ENCODE data around the gene JMJD1C. TPM values are rescaled to one million over a fixed set of nuclear protein-coding genes. Genes with fewer than 3 reads are reported as not detected.
A peak's percentile ranks its signal among the peaks of the same experiment; 100 is the strongest.

The JMJD1C gene
- total RNA-seq, 2 experiments from 2014 or later, result 57.4 to 62.2 TPM

GRCh38 chr10:63474488-63474887 is 8.7 kb upstream of the JMJD1C start:
- H3K4me1 Mint-ChIP-seq, result peaks cover 6% of the 10 kb centered on the region
- CTCF ChIA-PET, result no interaction called here

GRCh38 chr10:63470928-63471327 is 5.2 kb upstream of the JMJD1C start:
- DNase-seq, result no peak
- Mint-ChIP-seq H3K27me3 (peaks cover 2% of the 10 kb centered on the region), H3K27ac (no peak overlapping the region), H3K4me1 (peaks cover 17% of the 10 kb centered on the region), H3K4me3 (no peak overlapping the region), H3K9me3 (no peaks in the 10 kb centered on the region), H3K36me3 (ENCODE audit: low read depth) (peaks cover 3% of the 10 kb centered on the region)
- CTCF ChIA-PET, result no interaction called here
- POLR2A ChIA-PET, result no interaction called here

More at GRCh38 chr10:63474488-63474887, 8.7 kb upstream of the JMJD1C start:
- Mint-ChIP-seq H3K4me3 (no peak overlapping the region), H3K36me3 (ENCODE audit: low read depth) (peaks cover 3% of the 10 kb centered on the region), H3K9me3 (no peaks in the 10 kb centered on the region), H3K27ac (no peak overlapping the region), H3K27me3 (no peaks in the 10 kb centered on the region)
- no peak for DNase-seq
- POLR2A ChIA-PET, result no interaction called here

GRCh38 chr10:63468947-63469346 is 3.2 kb upstream of the JMJD1C start:
- Mint-ChIP-seq H3K27ac (no peak overlapping the region), H3K27me3 (peaks cover 3% of the 10 kb centered on the region), H3K4me3 (no peak overlapping the region), H3K4me1 (peaks cover 20% of the 10 kb centered on the region), H3K9me3 (no peaks in the 10 kb centered on the region), H3K36me3 (ENCODE audit: low read depth) (peaks cover under 1% of the 10 kb centered on the region)
- no peak for DNase-seq
- CTCF ChIA-PET, result interaction anchor here (0.8 to 1.2 kb wide), 2 partner anchors 37 to 45 kb away, joined by 3 read pairs; no protein-coding TSS in a partner anchor
- POLR2A ChIA-PET, result no interaction called here

- DNase-seq, result no peak
- Mint-ChIP-seq H3K27me3 (peaks cover 3% of the 10 kb centered on the region), H3K4me1 (peaks cover 21% of the 10 kb centered on the region), H3K27ac (no peak overlapping the region), H3K9me3 (no peaks in the 10 kb centered on the region), H3K4me3 (no peak overlapping the region), H3K36me3 (ENCODE audit: low read depth) (peaks cover 1% of the 10 kb centered on the region)
- ChIA-PET CTCF (interaction anchor here (1.2 kb wide), 1 partner anchor 38 kb away, joined by 3 read pairs; no protein-coding TSS in a partner anchor), POLR2A (no interaction called here)
Observed at GRCh38 chr10:63467841-63468240, 2.1 kb upstream of the JMJD1C start.

GRCh38 chr10:63466144-63466935 is 563 bp upstream of the JMJD1C start:
- peak overlapping the region; percentile 88 for H3K4me3 Mint-ChIP-seq
- H3K4me1 Mint-ChIP-seq, result peaks cover 21% of the 10 kb centered on the region

GRCh38 chr10:63464402-63465292 is 1.1 kb downstream of the JMJD1C start:
- ChIA-PET CTCF (interaction anchor here (0.6 to 1.7 kb wide), 9 partner anchors 11 to 1714 kb away, joined by 3 to 5 read pairs (median 3); no protein-coding TSS in a partner anchor), POLR2A (interaction anchor here (0.6 kb wide), 1 partner anchor 195 kb away, joined by 3 read pairs; no protein-coding TSS in a partner anchor)
- H3K36me3 Mint-ChIP-seq (ENCODE audit: low read depth), result peaks cover 1% of the 10 kb centered on the region
- H3K4me1 Mint-ChIP-seq, result peaks cover 21% of the 10 kb centered on the region
- H3K27ac Mint-ChIP-seq, result peak overlapping the region; percentile 41
- peak overlapping the region; percentile 88 for H3K4me3 Mint-ChIP-seq
- no peak for DNase-seq
- H3K27me3 Mint-ChIP-seq, result peaks cover 6% of the 10 kb centered on the region
- peaks cover 2% of the 10 kb centered on the region for H3K9me3 Mint-ChIP-seq

More at GRCh38 chr10:63466144-63466935, 563 bp upstream of the JMJD1C start:
- Mint-ChIP-seq H3K27me3 (peaks cover 6% of the 10 kb centered on the region), H3K9me3 (peaks cover 2% of the 10 kb centered on the region), H3K36me3 (ENCODE audit: low read depth) (peaks cover 1% of the 10 kb centered on the region), H3K27ac (peak overlapping the region; percentile 72)
- peak; percentile 29 for DNase-seq
- ChIA-PET POLR2A (no interaction called here), CTCF (interaction anchor here (1.4 kb wide), 1 partner anchor 16 kb away, joined by 4 read pairs; no protein-coding TSS in a partner anchor)

- POLR2A ChIA-PET, result no interaction called here
- Mint-ChIP-seq H3K4me3 (no peak overlapping the region), H3K9me3 (peaks cover 2% of the 10 kb centered on the region), H3K4me1 (peaks cover 18% of the 10 kb centered on the region), H3K27ac (no peak overlapping the region), H3K36me3 (ENCODE audit: low read depth) (peaks cover 1% of the 10 kb centered on the region), H3K27me3 (peaks cover 6% of the 10 kb centered on the region)
- DNase-seq, result no peak
- CTCF ChIA-PET, result no interaction called here
Observed at GRCh38 chr10:63462442-63462841, 3.3 kb downstream of the JMJD1C start.

- POLR2A ChIA-PET, result no interaction called here
- Mint-ChIP-seq H3K4me3 (no peak overlapping the region), H3K4me1 (peaks cover 3% of the 10 kb centered on the region), H3K27me3 (peaks cover 2% of the 10 kb centered on the region), H3K9me3 (peaks cover 2% of the 10 kb centered on the region), H3K27ac (no peak overlapping the region), H3K36me3 (ENCODE audit: low read depth) (peaks cover 4% of the 10 kb centered on the region)
- no peak for DNase-seq
- CTCF ChIA-PET, result interaction anchor here (0.7 to 1.0 kb wide), 2 partner anchors 25 to 191 kb away, joined by 4 to 5 read pairs; no protein-coding TSS in a partner anchor
Observed at GRCh38 chr10:63458177-63458576, 7.6 kb downstream of the JMJD1C start.

GRCh38 chr10:63457594-63457993 is 8.2 kb downstream of the JMJD1C start:
- Mint-ChIP-seq H3K27ac (no peak overlapping the region), H3K4me3 (no peak overlapping the region), H3K9me3 (peaks cover 3% of the 10 kb centered on the region), H3K36me3 (ENCODE audit: low read depth) (peaks cover 5% of the 10 kb centered on the region), H3K4me1 (peaks cover 3% of the 10 kb centered on the region), H3K27me3 (peaks cover 2% of the 10 kb centered on the region)
- ChIA-PET CTCF (no interaction called here), POLR2A (no interaction called here)
- no peak for DNase-seq

GRCh38 chr10:63456437-63457210 is 9.2 kb downstream of the JMJD1C start:
- H3K4me3 Mint-ChIP-seq, result no peak overlapping the region
- H3K4me1 Mint-ChIP-seq, result peaks cover 3% of the 10 kb centered on the region
- H3K36me3 Mint-ChIP-seq (ENCODE audit: low read depth), result peaks cover 10% of the 10 kb centered on the region
- ChIA-PET CTCF (interaction anchor here (0.9 kb wide), 1 partner anchor 141 kb away, joined by 3 read pairs; no protein-coding TSS in a partner anchor), POLR2A (no interaction called here)
- no peak for DNase-seq
- H3K27ac Mint-ChIP-seq, result no peak overlapping the region
- no peaks in the 10 kb centered on the region for H3K27me3 Mint-ChIP-seq
- peaks cover 2% of the 10 kb centered on the region for H3K9me3 Mint-ChIP-seq

GRCh38 chr10:63455507-63455906 is 10.3 kb downstream of the JMJD1C start:
- no peak for DNase-seq
- Mint-ChIP-seq H3K4me1 (peaks cover 3% of the 10 kb centered on the region), H3K9me3 (peaks cover 2% of the 10 kb centered on the region), H3K27ac (no peak overlapping the region), H3K36me3 (ENCODE audit: low read depth) (peaks cover 10% of the 10 kb centered on the region), H3K27me3 (no peaks in the 10 kb centered on the region), H3K4me3 (no peak overlapping the region)
- ChIA-PET CTCF (interaction anchor here (0.6 kb wide), 1 partner anchor 105 kb away, joined by 4 read pairs; no protein-coding TSS in a partner anchor), POLR2A (no interaction called here)

- POLR2A ChIA-PET, result interaction anchor here (0.7 kb wide), 1 partner anchor 225 kb away, joined by 5 read pairs; no protein-coding TSS in a partner anchor
- H3K27me3 Mint-ChIP-seq, result no peaks in the 10 kb centered on the region
Observed at GRCh38 chr10:63454631-63455030, 11.1 kb downstream of the JMJD1C start.

More at GRCh38 chr10:63454631-63455030, 11.1 kb downstream of the JMJD1C start:
- Mint-ChIP-seq H3K4me3 (no peak overlapping the region), H3K9me3 (peaks cover 2% of the 10 kb centered on the region), H3K4me1 (peaks cover 3% of the 10 kb centered on the region), H3K36me3 (ENCODE audit: low read depth) (peaks cover 10% of the 10 kb centered on the region), H3K27ac (no peak overlapping the region)
- no peak for DNase-seq
- CTCF ChIA-PET, result interaction anchor here (1.1 to 1.5 kb wide), 2 partner anchors 10 to 24 kb away, joined by 5 to 6 read pairs; partner anchors contain the start of gene JMJD1C

Data from activated CD4-positive, alpha-beta T cell treated with anti-CD3 and anti-CD28 coated beads, Interleukin-2, amount 10 ng/mL, durations not matched to agents 7 days and 5 days (primary cell).